ENCODE data around the gene UBXN10. TPM values are rescaled to one million over a fixed set of nuclear protein-coding genes. Genes with fewer than 3 reads are reported as not detected.
A peak's percentile ranks its signal among the peaks of the same experiment; 100 is the strongest.

Gene UBXN10
- total and polyA plus RNA-seq, 2 of the 13 experiments (the other 11 are each of a cell fraction or from before 2014, with no cell fraction given) = 0.04 to 0.05 TPM

DNA sequence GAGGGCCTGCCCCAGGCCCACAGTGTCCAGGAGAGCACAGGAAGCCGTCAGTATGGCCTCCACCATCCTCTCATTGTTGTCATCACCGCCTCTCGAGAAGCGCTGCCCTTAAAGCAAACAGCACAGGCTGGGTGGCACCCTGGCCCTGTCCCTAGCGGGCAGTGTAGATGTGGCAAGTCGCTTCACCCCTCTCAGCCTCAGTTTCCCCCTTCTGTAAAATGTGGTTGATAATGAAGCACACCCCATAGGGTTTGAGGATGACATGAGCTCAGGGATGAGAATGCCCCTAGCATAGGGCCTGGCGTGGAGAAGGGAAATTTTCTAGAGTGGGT lies 33.3 kb upstream of the UBXN10 start (continued):
- TF ChIP-seq, protein P1, sequence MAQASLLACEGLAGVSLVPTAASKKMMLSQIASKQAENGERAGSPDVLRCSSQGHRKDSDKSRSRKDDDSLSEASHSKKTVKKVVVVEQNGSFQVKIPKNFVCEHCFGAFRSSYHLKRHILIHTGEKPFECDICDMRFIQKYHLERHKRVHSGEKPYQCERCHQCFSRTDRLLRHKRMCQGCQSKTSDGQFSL (CRISPR knock-in tag; IDR thresholded peaks at IDR 0.05) = 0 out of 2 replicates have a peak, but pooled peaks have one; percentile 1
- TF ChIP-seq HNF4A (CRISPR knock-in tag; IDR thresholded peaks at IDR 0.05) (0 out of 2 replicates have a peak, but pooled peaks have one; percentile 0), TEAD3 (CRISPR knock-in tag; optimal IDR thresholded peaks at IDR 0.05; ENCODE audit: borderline replicate concordance) (peak; percentile 4)

- peaks cover 17% of the 10 kb centered on the region for H3K4me1 ChIP-seq (ENCODE audit: insufficient read depth, low read length)
- no peak for FAIRE-seq
- POLR2A ChIA-PET = interaction anchor here (0.6 to 0.7 kb wide), 2 partner anchors 232 to 460 kb away, joined by 3 read pairs; no protein-coding TSS in a partner anchor
- H3K9ac ChIP-seq (ENCODE audit: insufficient read depth, low read depth, low read length) = no peak overlapping the region
- CTCF ChIA-PET (ENCODE audit: low intra/inter-chr PET ratio, low total read pairs) = interaction anchor here (0.7 to 3.6 kb wide), 3 partner anchors 178 to 235 kb away, joined by 3 to 30 read pairs (median 15); no protein-coding TSS in a partner anchor
- intact Hi-C loops (cut with micrococcal nuclease; ENCODE audit: unreplicated experiment) = loop anchor here (1.0 kb wide), 2 partner anchors 178 to 235 kb away; no protein-coding TSS in a partner anchor
- TF ChIP-seq SAFB2 (CRISPR knock-in tag; IDR thresholded peaks at IDR 0.05; ENCODE audit: borderline replicate concordance, low read depth) (no peak), ZBTB40 (IDR thresholded peaks at IDR 0.05) (no peak), ZBTB40 (CRISPR knock-in tag; IDR thresholded peaks at IDR 0.05) (no peak), ZNF737 (CRISPR knock-in tag; IDR thresholded peaks at IDR 0.05; ENCODE audit: borderline replicate concordance) (no peak), NRL (CRISPR knock-in tag; IDR thresholded peaks at IDR 0.05; ENCODE audit: borderline replicate concordance) (no peak)
- no peak overlapping the region for H3K27ac ChIP-seq (ENCODE audit: extremely low read length, insufficient read depth, low read length)
- no peak overlapping the region for H2AFZ ChIP-seq (ENCODE audit: low read length)
- in situ Hi-C loops (cut with HindIII; ENCODE audit: extremely low pct_ligation_motif_present, low pct_unique_long_range_greater_than_20kb) = loop anchor here (5.0 kb wide), 2 partner anchors 181 to 231 kb away; partner anchors contain the start of gene PLA2G2E
- H3K36me3 ChIP-seq (replicated peaks in 1 of 2; ENCODE audit: control insufficient read depth in 1 of 2, insufficient read depth in 2 of 2, low read length in 2 of 2) = no peaks in the 10 kb centered on the region
- H3K9me3 ChIP-seq (ENCODE audit: low read length) = no peaks in the 10 kb centered on the region
- DNase-seq (ENCODE audit: low spot score) = no peak
- no peak for ATAC-seq
- H3K27me3 ChIP-seq (ENCODE audit: control insufficient read depth in 1 of 2, insufficient read depth in 2 of 2, low read length in 2 of 2) = no peaks in the 10 kb centered on the region; a peak in 1 of 5 replicates
- H3K79me2 ChIP-seq (ENCODE audit: insufficient read depth, low read length) = no peaks in the 10 kb centered on the region
- no TSS peak for BruUV-seq (replicated peaks)
- H3K4me3 ChIP-seq (replicated peaks in 1 of 3; ENCODE audit: insufficient read depth in 1 of 3, low read depth in 2 of 3, low read length in 3 of 3) = no peak overlapping the region
- no peaks in the 10 kb centered on the region for H4K20me1 ChIP-seq (ENCODE audit: insufficient read depth, low read length)
- WGBS (ENCODE audit: low lambda C conversion rate) = 83% methylated on average over 6 of the region's 6 CpGs
- H3K4me2 ChIP-seq (ENCODE audit: low read depth, low read length) = no peak overlapping the region
These were observed 32.9 kb upstream of the UBXN10 start for GRCh38 chr1:20153000-20153418.
